Stomach (tissue), 4 donors: ENCODE results near the gene FARSB.

Experiments
- CTCF ChIP-seq, 7 experiments: fragments of 450-650 bp in 4 of 7; fragments of 200-600 bp in 3 of 7; sonication (generic) in 3 of 7; IDR thresholded peaks; one replicate each; pipeline ENCODE4 v1.5.1; 2016 to 2019; ENCODE audit warnings: antibody characterized with exemption in 7 of 7, control low read depth in 2 of 7, mild to moderate bottlenecking in 1 of 7
- EP300 ChIP-seq: sonication (generic); formaldehyde crosslinking; IDR thresholded peaks from one replicate; pipeline ENCODE4 v1.6.1; 2017; ENCODE audit warnings: antibody characterized with exemption
- POLR2A ChIP-seq, 4 donors: fragments of 450-650 bp; IDR thresholded peaks; one replicate each; pipeline ENCODE4 v1.6.1; 2016; ENCODE audit warnings: antibody characterized with exemption in 4 of 4, control low read depth in 2 of 4, mild to moderate bottlenecking in 1 of 4, moderate library complexity in 1 of 4
- POLR2AphosphoS5 ChIP-seq, 3 donors: sonication (generic); formaldehyde crosslinking; IDR thresholded peaks; one replicate each; pipeline ENCODE4 v1.6.1; 2016; ENCODE audit warnings: antibody characterized with exemption in 3 of 3

GRCh38 chr2:222693837-222694236 is 37.9 kb upstream of the FARSB start:
- no peak for TF ChIP-seq CTCF (IDR thresholded peaks at IDR 0.05)
- TF ChIP-seq POLR2AphosphoS5 (IDR thresholded peaks at IDR 0.05), result no peak
- TF ChIP-seq POLR2A (IDR thresholded peaks at IDR 0.05), result no peak
- TF ChIP-seq EP300, result no peak
